ENCODE results near the gene NAP1L5.

DNA sequence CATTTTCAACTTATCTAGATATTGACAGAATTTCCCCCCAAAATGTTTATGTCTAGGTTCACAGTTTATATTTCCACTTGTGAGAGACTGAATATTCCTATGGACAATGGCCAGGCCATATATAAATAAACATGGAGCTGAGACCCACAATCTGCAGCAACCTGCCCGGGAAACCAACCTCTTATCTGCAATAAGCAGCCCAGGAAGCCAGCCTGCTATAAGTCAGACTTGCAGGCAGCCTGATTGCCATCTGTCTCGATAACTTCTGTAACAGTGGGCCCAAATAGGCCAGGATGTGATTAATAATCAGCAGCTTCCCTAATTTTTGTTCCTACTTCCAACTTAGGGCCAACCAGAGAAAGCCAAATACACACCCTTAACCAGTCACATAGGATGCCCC lies 5.2 kb upstream of the NAP1L5 start:
- TF ChIP-seq, protein P1, sequence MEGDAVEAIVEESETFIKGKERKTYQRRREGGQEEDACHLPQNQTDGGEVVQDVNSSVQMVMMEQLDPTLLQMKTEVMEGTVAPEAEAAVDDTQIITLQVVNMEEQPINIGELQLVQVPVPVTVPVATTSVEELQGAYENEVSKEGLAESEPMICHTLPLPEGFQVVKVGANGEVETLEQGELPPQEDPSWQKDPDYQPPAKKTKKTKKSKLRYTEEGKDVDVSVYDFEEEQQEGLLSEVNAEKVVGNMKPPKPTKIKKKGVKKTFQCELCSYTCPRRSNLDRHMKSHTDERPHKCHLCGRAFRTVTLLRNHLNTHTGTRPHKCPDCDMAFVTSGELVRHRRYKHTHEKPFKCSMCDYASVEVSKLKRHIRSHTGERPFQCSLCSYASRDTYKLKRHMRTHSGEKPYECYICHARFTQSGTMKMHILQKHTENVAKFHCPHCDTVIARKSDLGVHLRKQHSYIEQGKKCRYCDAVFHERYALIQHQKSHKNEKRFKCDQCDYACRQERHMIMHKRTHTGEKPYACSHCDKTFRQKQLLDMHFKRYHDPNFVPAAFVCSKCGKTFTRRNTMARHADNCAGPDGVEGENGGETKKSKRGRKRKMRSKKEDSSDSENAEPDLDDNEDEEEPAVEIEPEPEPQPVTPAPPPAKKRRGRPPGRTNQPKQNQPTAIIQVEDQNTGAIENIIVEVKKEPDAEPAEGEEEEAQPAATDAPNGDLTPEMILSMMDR (IDR thresholded peaks at IDR 0.05; ENCODE audit: insufficient read depth, low read depth, low read length) = no peak
- TF ChIP-seq EZH2 (IDR thresholded peaks at IDR 0.05; ENCODE audit: insufficient read depth, low read length) = no peak

All from astrocyte (in vitro differentiated cells and primary cell).